Hepatocyte (in vitro differentiated cells): ENCODE results near the gene TM9SF1. TPM values are rescaled to one million over a fixed set of nuclear protein-coding genes. Genes with fewer than 3 reads are reported as not detected.
"Not testable (repeated sequence)": the region's sequence is repeated elsewhere in the genome, so short reads cannot be mapped to it uniquely, and the experiment has no call there.

ENCODE experiments used
- DNase-seq: peaks from one replicate; pipeline ENCODE4 v3.0.0-alpha.2; 2016; ENCODE audit warnings: low spot score
- H2AFZ ChIP-seq: fragments of 200-600 bp; sonication (generic); 2 replicates; pipeline ENCODE4 v1.6.0; 2016; ENCODE audit warnings: antibody characterized with exemption, mild to moderate bottlenecking
- H3K27ac ChIP-seq: fragments of 200-600 bp; sonication (generic); 2 replicates; pipeline ENCODE4 v1.5.1; 2016; ENCODE audit warnings: mild to moderate bottlenecking
- H3K27me3 ChIP-seq: fragments of 200-600 bp; sonication (generic); 2 replicates; pipeline ENCODE4 v1.6.1; 2016
- H3K36me3 ChIP-seq: fragments of 200-600 bp; sonication (generic); replicated peaks from 2 replicates; pipeline ENCODE4 v1.5.1; 2016; ENCODE audit warnings: low read depth; ENCODE audit not compliant: insufficient read depth
- H3K4me1 ChIP-seq: fragments of 200-600 bp; sonication (generic); 2 replicates; pipeline ENCODE4 v1.5.1; 2016; ENCODE audit warnings: mild to moderate bottlenecking, moderate library complexity; ENCODE audit not compliant: insufficient read depth
- H3K4me2 ChIP-seq: fragments of 200-600 bp; sonication (generic); 2 replicates; pipeline ENCODE4 v1.6.0; 2016
- H3K4me3 ChIP-seq: fragments of 200-600 bp; sonication (generic); 2 replicates; pipeline ENCODE4 v1.5.1; 2016; ENCODE audit warnings: mild to moderate bottlenecking
- H3K79me2 ChIP-seq: fragments of 200-600 bp; sonication (generic); 2 replicates; pipeline ENCODE4 v1.6.0; 2017; ENCODE audit warnings: mild to moderate bottlenecking
- H3K9me2 ChIP-seq: fragments of 200-600 bp; sonication (generic); replicated peaks from 2 replicates; pipeline ENCODE4 v1.6.0; 2017; ENCODE audit warnings: mild to moderate bottlenecking; ENCODE audit not compliant: insufficient read depth
- H3K9me3 ChIP-seq: fragments of 200-600 bp; sonication (generic); 2 replicates; pipeline ENCODE4 v1.5.1; 2016; ENCODE audit warnings: low read depth, mild to moderate bottlenecking
- H4K20me1 ChIP-seq: fragments of 200-600 bp; sonication (generic); 2 replicates; pipeline ENCODE4 v1.6.0; 2016; ENCODE audit warnings: mild to moderate bottlenecking; ENCODE audit not compliant: insufficient read depth, poor library complexity, severe bottlenecking
- CTCF ChIP-seq: fragments of 200-600 bp; sonication (generic); IDR thresholded peaks from 2 replicates; pipeline ENCODE4 v1.5.1; 2016; ENCODE audit warnings: antibody characterized with exemption, mild to moderate bottlenecking; ENCODE audit not compliant: poor library complexity
- EZH2 ChIP-seq: fragments of 200-600 bp; sonication (generic); IDR thresholded peaks from 2 replicates; pipeline ENCODE4 v1.6.1; 2016; ENCODE audit warnings: antibody characterized with exemption, mild to moderate bottlenecking, borderline replicate concordance
- EZH2phosphoT487 ChIP-seq: fragments of 200-600 bp; sonication (generic); IDR thresholded peaks from one replicate; pipeline ENCODE4 v1.6.1; 2018; ENCODE audit warnings: antibody characterized with exemption, mild to moderate bottlenecking, low read depth, moderate library complexity; ENCODE audit not compliant: unreplicated experiment, severe bottlenecking
- WGBS: methylation state at CpG from one replicate; pipeline ENCODE4 v1.1.6; 2016; ENCODE audit warnings: low lambda C conversion rate; ENCODE audit errors: missing lambda C conversion rate; 5-methylcytosine and 5-hydroxymethylcytosine counted together
- polyA plus RNA-seq: library from polyadenylated mRNA; unstranded; fragments of >200 nt; fragmentation: Nextera tagmentation; extraction: Ambion mirVana; gene quantifications from 2 replicates; pipeline ENCODE4 v1.2.1, GENCODE V29; 2016
- total RNA-seq: library from RNA; depleted of rRNA; stranded (reverse); fragments of >200 nt; gene quantifications from 2 replicates; pipeline ENCODE4 v1.2.3, GENCODE V29; 2014

Gene TM9SF1
- total and polyA plus RNA-seq, 2 experiments from 2014 or later, result 68.1 to 84.0 TPM

GRCh38 chr14:24207104-24207551, 11.9 kb upstream of the TM9SF1 start:
- Histone ChIP-seq H3K79me2 (peaks cover 10% of the 10 kb centered on the region), H3K4me3 (no peak overlapping the region), H4K20me1 (no peaks in the 10 kb centered on the region), H3K27me3 (no peaks in the 10 kb centered on the region), H3K4me1 (peaks cover 5% of the 10 kb centered on the region), H3K36me3 (no peaks in the 10 kb centered on the region), H3K9me3 (no peaks in the 10 kb centered on the region), H2AFZ (no peak overlapping the region), H3K9me2 (no peaks in the 10 kb centered on the region), H3K4me2 (no peak overlapping the region), H3K27ac (no peak overlapping the region)
- 94% methylated on average over 5 of the region's 5 CpGs for WGBS
- DNase-seq, result no peak
- TF ChIP-seq EZH2phosphoT487 (no peak), EZH2 (no peak), CTCF (no peak)

GRCh38 chr14:24206260-24207103, 11.2 kb upstream of the TM9SF1 start:
- Histone ChIP-seq H3K9me2 (no peaks in the 10 kb centered on the region), H3K4me2 (no peak overlapping the region), H3K36me3 (no peaks in the 10 kb centered on the region), H2AFZ (no peak overlapping the region), H4K20me1 (no peaks in the 10 kb centered on the region), H3K9me3 (no peaks in the 10 kb centered on the region), H3K27ac (no peak overlapping the region), H3K79me2 (peaks cover 5% of the 10 kb centered on the region), H3K27me3 (no peaks in the 10 kb centered on the region), H3K4me3 (no peak overlapping the region), H3K4me1 (peaks cover 1% of the 10 kb centered on the region)
- TF ChIP-seq EZH2phosphoT487 (no peak), EZH2 (no peak), CTCF (no peak)
- DNase-seq, result no peak
- 97% methylated on average over 11 of the region's 11 CpGs for WGBS

GRCh38 chr14:24204163-24205146, 9.2 kb upstream of the TM9SF1 start:
- Histone ChIP-seq H3K4me2 (no peak overlapping the region), H3K27me3 (no peaks in the 10 kb centered on the region), H3K9me2 (no peaks in the 10 kb centered on the region), H3K9me3 (no peaks in the 10 kb centered on the region), H3K4me1 (no peaks in the 10 kb centered on the region), H4K20me1 (no peaks in the 10 kb centered on the region), H3K79me2 (peaks cover 11% of the 10 kb centered on the region), H3K4me3 (no peak overlapping the region), H2AFZ (no peak overlapping the region), H3K36me3 (no peaks in the 10 kb centered on the region), H3K27ac (no peak overlapping the region)
- 96% methylated on average over 7 of the region's 7 CpGs for WGBS
- no peak for DNase-seq
- no peak for TF ChIP-seq EZH2phosphoT487
- TF ChIP-seq CTCF, result no peak
- TF ChIP-seq EZH2, result no peak

GRCh38 chr14:24203249-24203886, 8.1 kb upstream of the TM9SF1 start:
- H4K20me1 ChIP-seq, H3K4me2 ChIP-seq, H3K4me1 ChIP-seq, H2AFZ ChIP-seq, H3K36me3 ChIP-seq, H3K4me3 ChIP-seq, H3K9me2 ChIP-seq, H3K27me3 ChIP-seq, DNase-seq, H3K27ac ChIP-seq, H3K9me3 ChIP-seq: not testable (repeated sequence)
- WGBS, result 99% methylated on average over 16 of the region's 16 CpGs
- H3K79me2 ChIP-seq, result peaks cover 18% of the 10 kb centered on the region

GRCh38 chr14:24202538-24202937, 7.3 kb upstream of the TM9SF1 start:
- 70% methylated on average over 8 of the region's 8 CpGs for WGBS
- not testable (repeated sequence) for H2AFZ ChIP-seq, H3K4me2 ChIP-seq, H3K4me1 ChIP-seq, H3K9me3 ChIP-seq, H3K9me2 ChIP-seq, DNase-seq, H4K20me1 ChIP-seq, H3K27me3 ChIP-seq, H3K4me3 ChIP-seq, H3K27ac ChIP-seq, H3K36me3 ChIP-seq
- peaks cover 25% of the 10 kb centered on the region for H3K79me2 ChIP-seq
